ENCODE results near the gene VSIG10.
"Not testable (repeated sequence)": the region's sequence is repeated elsewhere in the genome, so short reads cannot be mapped to it uniquely, and the experiment has no call there.

The VSIG10 gene, protein sequence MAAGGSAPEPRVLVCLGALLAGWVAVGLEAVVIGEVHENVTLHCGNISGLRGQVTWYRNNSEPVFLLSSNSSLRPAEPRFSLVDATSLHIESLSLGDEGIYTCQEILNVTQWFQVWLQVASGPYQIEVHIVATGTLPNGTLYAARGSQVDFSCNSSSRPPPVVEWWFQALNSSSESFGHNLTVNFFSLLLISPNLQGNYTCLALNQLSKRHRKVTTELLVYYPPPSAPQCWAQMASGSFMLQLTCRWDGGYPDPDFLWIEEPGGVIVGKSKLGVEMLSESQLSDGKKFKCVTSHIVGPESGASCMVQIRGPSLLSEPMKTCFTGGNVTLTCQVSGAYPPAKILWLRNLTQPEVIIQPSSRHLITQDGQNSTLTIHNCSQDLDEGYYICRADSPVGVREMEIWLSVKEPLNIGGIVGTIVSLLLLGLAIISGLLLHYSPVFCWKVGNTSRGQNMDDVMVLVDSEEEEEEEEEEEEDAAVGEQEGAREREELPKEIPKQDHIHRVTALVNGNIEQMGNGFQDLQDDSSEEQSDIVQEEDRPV

GRCh38 chr12:118103601-118104382 lies at the start of gene VSIG10:
Gene VSIG10 (minus strand): TSS chr12:118104011. CDS start chr12:118103671, 340 bp downstream.
- peak; percentile 89 for DNase-seq

DNA sequence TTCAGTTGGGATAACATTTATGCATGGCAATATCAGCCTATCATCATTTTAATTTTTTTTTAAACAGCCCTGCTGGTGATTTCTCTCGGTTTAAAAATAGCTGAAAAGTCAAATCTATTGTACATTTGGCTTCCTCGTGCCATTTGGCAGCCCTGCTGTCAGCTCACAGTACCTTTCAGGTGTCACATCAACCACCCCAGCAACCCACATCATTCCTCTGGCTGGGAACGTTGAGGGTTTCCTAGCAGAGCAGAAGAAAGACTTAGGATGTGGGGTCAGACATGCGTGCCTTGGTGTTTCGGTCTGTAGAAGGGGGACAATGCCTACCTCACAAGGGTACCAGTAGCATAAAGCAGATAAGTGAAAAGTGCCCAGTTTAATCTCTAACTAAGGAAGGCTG lies 47.9 kb upstream of the VSIG10 start:
- DNase-seq, result no peak

DNA sequence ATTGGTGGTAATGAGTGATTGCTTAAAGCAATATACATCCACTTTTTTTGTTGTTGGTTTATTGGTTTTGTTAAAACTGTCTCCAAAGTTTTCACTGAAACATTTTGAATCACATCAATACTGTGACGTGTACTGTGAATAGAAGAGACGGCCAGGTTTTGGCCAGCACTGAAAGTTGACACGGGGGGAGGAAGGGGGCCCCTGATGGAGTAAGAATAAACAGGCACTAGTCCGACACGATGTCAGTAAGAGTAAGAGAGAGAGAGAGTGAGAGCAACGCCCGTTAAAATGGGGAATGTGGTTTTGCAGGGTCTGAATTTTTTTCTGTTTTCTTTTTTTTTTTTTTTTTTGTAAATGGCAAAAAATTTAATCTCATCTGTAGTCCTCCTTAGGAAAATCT lies 46.8 kb upstream of the VSIG10 start:
- no peak for DNase-seq

GRCh38 chr12:118148287-118148686 lies 44.5 kb upstream of the VSIG10 start:
- no peak for DNase-seq

DNA sequence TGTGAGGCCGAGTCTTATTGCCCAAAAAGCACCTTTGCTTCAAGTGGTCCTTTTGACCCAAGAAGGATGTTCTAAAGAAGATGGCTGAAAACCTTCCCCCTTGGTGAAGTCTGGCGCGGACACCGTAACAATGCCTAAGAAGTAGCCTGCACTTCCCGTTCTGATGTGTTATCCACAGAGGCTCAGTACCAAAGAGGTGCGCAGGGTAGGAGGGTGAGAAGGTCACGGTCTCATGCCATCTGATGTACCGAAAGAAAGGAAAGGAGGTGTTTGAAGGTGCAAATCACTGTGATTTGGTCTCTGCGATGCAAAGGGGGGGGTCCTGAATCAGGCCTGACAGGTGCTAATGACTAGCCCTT lies 42.0 kb upstream of the VSIG10 start:
- DNase-seq, result no peak

DNA sequence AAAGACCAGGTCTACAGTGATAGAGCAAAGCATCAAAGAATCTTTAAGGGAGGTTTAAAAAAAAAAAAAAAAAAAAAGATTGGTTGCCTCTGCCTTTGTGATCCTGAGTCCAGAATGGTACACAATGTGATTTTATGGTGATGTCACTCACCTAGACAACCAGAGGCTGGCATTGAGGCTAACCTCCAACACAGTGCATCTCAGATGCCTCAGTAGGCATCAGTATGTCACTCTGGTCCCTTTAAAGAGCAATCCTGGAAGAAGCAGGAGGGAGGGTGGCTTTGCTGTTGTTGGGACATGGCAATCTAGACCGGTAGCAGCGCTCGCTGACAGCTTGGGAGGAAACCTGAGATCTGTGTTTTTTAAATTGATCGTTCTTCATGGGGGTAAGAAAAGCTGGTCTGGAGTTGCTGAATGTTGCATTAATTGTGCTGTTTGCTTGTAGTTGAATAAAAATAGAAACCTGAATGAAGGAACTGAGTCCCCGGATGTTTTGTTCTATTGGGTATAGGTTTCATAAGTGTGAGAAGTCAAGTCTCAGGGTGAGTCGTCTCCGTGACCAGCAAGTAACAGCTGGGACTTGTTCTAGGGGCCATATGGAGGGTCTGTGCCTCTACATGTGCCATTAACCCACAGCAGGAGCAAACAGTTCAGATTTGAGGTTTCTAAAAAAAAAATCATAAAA lies 41.4 kb upstream of the VSIG10 start:
- DNase-seq, result no peak

- no peak for DNase-seq
These were observed 40.7 kb upstream of the VSIG10 start for GRCh38 chr12:118144499-118144898.

DNA sequence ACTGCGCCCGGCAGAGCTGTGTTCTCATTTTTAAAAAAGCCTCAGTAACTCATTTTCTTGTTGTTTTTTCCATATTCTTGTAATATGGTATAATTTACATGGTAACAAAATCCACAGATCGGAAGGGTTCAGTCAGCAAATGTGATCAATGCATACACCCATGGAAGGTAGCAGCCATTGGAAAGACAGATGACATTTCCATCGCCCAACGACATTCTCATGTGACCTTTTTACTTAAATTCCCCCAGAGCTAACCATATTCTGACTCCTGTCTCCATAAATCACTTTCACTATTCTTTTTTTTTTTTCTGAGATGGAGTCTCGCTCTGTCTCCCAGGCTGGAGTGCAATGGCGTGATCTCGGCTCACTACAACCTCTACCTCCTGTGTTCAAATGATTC lies 37.0 kb upstream of the VSIG10 start:
- no peak for DNase-seq

DNA sequence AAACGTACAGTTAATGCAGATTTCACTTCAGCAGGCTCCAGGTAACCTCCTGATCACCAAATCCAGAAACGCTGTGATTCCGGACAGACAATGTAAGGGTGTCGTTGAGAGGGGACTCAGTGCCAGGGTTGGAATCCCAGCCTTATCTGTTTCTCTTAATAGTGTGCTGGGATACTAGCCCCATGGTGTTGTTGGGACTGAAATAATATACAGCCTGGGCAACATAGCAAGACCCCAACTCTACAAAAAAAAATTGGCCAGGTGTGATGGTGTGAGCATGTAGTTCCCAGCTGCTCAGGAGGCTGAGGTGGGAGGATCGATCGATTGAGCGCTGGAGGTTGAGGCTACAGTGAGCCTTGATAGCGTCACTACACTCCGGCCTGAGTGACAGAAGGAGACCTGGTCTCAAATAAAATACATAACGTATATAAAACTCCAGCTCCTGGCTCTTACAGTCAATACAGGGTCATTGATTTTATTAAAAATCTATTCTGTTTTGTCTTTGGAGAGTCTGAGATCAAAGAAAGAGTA lies 33.4 kb upstream of the VSIG10 start:
- DNase-seq, result no peak

DNA sequence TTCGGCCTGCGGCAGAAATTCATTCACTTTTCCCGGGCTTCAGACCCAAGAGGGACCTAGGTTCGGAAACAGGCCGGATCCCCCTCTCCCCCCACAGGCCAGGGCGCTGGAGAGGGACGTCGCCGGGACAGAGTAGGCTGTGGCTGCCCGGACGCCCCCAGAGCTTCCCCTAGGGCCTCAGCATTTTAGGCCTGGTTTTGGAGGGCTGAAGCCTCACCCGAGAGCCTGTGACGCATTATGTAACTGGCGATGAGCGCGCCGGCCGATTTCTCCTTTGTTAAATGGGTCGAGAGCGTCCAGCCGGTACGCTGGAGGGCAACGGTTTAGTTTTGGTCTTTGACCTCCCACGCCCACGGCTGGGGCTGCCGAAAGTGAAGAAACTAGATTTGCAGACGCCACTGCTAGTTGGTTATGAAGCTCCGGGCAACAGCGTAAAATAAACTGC lies 32.8 kb upstream of the VSIG10 start:
- DNase-seq, result no peak

- peak; percentile 89 for DNase-seq
These were observed 32.2 kb upstream of the VSIG10 start, which contains the start of gene PEBP1 for GRCh38 chr12:118135788-118136558. Gene PEBP1 (plus strand): TSS chr12:118136124. CDS start chr12:118136210, 86 bp downstream.

- not testable (repeated sequence) for DNase-seq
These were observed 25.6 kb upstream of the VSIG10 start for GRCh38 chr12:118129436-118129835.

- no peak for DNase-seq
These were observed 24.1 kb upstream of the VSIG10 start for GRCh38 chr12:118127867-118128266.

DNA sequence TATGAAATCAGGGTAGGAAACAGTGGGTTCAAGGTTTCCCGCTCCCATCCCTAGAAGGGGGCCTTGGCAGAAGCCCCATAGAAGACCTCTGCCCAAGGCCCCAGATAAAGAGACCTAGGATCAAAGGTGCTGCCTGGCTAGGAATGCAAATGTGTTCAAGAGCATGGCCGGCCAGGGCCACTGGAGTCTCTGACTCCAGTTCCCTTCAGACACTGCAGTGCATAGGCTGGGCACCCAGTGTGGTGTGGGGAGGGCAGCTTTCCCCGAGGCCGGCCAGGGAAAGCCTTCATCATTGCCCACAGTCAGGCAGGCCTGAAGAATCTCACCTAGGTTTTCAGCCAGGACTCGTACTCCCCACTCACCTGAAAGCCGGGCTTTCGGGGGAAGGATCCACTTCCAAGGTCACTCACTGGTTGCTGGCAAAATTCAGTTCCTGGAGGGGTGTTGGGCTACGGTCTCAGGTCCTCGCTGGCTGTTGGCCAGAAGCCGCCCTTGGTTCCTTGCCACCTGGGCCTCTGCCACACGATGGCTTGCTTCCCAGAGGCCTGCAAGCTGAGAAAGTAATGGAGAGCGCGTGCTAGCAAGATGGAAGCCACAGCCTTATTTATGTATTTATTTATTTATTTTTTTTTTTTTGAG lies 22.4 kb upstream of the VSIG10 start:
- DNase-seq, result no peak

DNA sequence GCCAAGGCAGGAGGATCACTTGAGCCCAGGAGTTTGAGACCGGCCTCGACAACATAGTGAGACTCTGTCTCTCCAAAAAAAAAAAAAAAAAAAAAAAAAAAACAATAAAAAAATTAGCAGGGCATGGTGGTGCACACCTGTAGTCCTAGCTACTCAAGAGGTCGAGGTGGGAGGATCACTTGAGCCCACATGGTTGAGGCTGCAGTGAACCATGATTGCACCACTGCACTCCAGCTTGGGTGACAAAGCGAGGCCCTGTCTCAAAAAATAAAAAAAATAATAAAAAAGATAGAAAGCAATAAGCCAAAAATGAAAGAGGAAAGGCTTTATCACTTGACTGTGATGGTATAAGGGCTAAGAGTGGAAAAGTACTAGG lies 21.9 kb upstream of the VSIG10 start:
- no peak for DNase-seq

DNA sequence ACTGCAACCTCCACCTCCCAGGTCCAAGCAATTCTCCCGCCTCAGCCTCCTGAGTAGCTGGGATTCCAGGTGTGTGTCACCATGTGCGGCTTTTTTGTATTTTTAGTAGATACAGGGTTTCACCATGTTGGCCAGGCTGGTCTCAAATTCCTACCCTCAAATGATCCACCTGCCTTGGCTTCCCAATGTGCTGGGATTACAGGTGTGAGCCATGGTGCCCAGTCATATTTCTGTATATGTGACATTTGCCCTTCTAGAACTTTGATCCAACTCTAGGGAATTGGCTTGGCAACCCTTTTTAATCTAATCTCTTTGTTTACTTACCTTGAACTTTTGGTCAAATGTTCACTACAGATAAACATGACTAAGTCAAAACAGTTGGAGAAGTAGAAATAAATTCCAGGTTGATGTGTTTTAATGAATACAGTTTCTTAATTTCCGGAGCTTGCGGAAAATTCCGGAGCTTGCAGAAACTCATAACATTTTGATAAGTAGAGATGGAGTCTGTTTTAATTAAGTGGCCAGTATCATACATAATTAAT lies 20.6 kb upstream of the VSIG10 start:
- no peak for DNase-seq

- no peak for DNase-seq
These were observed 18.5 kb upstream of the VSIG10 start for GRCh38 chr12:118122264-118122663.

DNA sequence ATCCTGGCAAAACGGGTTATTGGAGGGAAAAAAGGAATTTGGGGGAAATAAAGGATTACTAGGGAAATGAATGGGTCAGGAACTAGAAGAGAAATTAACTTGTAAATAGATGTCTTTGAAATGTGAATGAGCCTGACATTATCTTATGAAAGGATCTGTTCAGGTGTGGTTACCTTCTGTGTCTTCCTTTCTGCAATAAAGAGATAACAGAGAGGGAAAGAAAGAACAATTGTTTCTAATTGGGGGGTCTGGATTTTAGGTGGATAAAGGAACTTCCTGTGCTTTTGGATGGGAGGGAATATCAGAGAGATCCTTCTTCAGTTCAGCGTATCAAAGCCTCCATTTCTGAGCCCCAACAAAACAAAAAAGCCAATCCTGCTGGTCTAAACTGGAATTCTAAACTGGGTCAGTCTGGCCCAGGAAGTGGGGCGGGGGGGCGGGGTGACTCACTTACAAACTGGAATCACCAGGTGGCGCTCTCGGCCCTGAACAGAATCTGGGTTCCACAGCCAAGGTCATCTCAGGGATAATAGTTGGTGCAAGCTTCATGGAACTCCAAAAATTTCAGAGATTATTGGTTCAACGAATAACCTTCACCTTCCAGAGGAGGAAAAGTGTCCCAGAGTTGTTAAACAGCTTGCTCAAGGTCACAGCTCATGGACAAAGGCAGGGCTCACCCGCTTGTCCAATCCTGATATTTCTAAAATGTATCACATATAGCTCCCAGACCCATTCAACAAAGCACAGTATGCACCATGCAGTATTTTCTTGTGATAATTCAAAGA lies 17.0 kb upstream of the VSIG10 start:
- DNase-seq, result peak; percentile 78

- no peak for DNase-seq
These were observed 15.7 kb upstream of the VSIG10 start for GRCh38 chr12:118119449-118119879.

- DNase-seq, result no peak
These were observed 5.3 kb upstream of the VSIG10 start for GRCh38 chr12:118109088-118109487.

Data from NCI-H774 (cell line).